H1 (cell line): ENCODE results near the gene ZSCAN1. TPM values are rescaled to one million over a fixed set of nuclear protein-coding genes. Genes with fewer than 3 reads are reported as not detected.

ENCODE experiments used
- CTCF ChIA-PET: fragments of 300-600 bp; sonication (Branson Sonifier 250); formaldehyde crosslinking; loops from one replicate; lab custom pipeline; 2021; ENCODE audit not compliant: partially characterized antibody; lab: Charles Lee
- POLR2A ChIA-PET: fragments of 300-600 bp; sonication (Branson Sonifier 250); formaldehyde crosslinking; loops from one replicate; lab custom pipeline; 2021; ENCODE audit warnings: inconsistent platforms; ENCODE audit not compliant: partially characterized antibody; lab: Charles Lee
- DNase-seq, 2 experiments: peaks; one replicate each; pipeline versions ENCODE4 v3.0.0 to v3.0.0-alpha.2; 2010 to 2022; ENCODE audit warnings: low spot score in 2 of 2, low read depth in 1 of 2, mixed read lengths in 1 of 2
- FAIRE-seq: peaks from 2 replicates; lab custom pipeline; 2011; peaks lifted over from hg19 to GRCh38; lab: Jason Lieb, UNC
- H2AFZ ChIP-seq: 2 replicates; pipeline ENCODE4 v1.8.1; 2012; ENCODE audit warnings: low read length, inconsistent platforms
- H2AK5ac ChIP-seq: 2 replicates; pipeline ENCODE4 v1.6.1; 2013; ENCODE audit warnings: low read depth, low read length
- H2BK120ac ChIP-seq: replicated peaks from 2 replicates; pipeline ENCODE3; 2013; ENCODE audit warnings: low read depth, low read length, inconsistent platforms
- H2BK12ac ChIP-seq: 2 replicates; pipeline ENCODE4 v1.6.1; 2013; ENCODE audit warnings: low read depth, low read length
- H2BK15ac ChIP-seq: 2 replicates; pipeline ENCODE4 v1.6.1; 2013; ENCODE audit warnings: low read length
- H2BK20ac ChIP-seq: 2 replicates; pipeline ENCODE4 v1.6.1; 2013; ENCODE audit warnings: low read length
- H2BK5ac ChIP-seq: 2 replicates; pipeline ENCODE4 v1.6.1; 2013; ENCODE audit warnings: low read depth, low read length
- H3K14ac ChIP-seq: 2 replicates; pipeline ENCODE4 v1.6.1; 2013; ENCODE audit warnings: inconsistent platforms; ENCODE audit not compliant: insufficient read length
- H3K18ac ChIP-seq: 2 replicates; pipeline ENCODE4 v1.6.1; 2013; ENCODE audit warnings: low read length; ENCODE audit errors: extremely low read depth
- H3K23ac ChIP-seq: 2 replicates; pipeline ENCODE4 v1.6.1; 2013; ENCODE audit warnings: inconsistent platforms; ENCODE audit not compliant: insufficient read length
- H3K23me2 ChIP-seq: 2 replicates; pipeline ENCODE4 v1.6.1; 2013; ENCODE audit warnings: low read depth, low read length
- H3K27ac ChIP-seq: 2 replicates; pipeline ENCODE4 v1.6.1; 2011; ENCODE audit warnings: low read depth, low read length, inconsistent platforms
- H3K27me3 ChIP-seq, 4 experiments: replicated peaks in 1 of 4; 1 replicate in 1 of 4; 2 replicates in 3 of 4; pipeline versions ENCODE4 v1.6.1 to v1.8.1; 2011 to 2013; ENCODE audit warnings: low read length in 3 of 4, mild to moderate bottlenecking in 3 of 4, inconsistent platforms in 2 of 4, mixed read lengths in 2 of 4, moderate library complexity in 1 of 4; ENCODE audit not compliant: control insufficient read depth in 3 of 4, insufficient read depth in 3 of 4; ENCODE audit errors: extremely low read depth in 1 of 4
- H3K36me3 ChIP-seq, 4 experiments: 2 replicates each; pipeline versions ENCODE4 v1.6.1 to v1.8.1; 2011 to 2013; ENCODE audit warnings: mild to moderate bottlenecking in 4 of 4, low read length in 3 of 4, moderate library complexity in 2 of 4, control low read depth in 1 of 4, inconsistent platforms in 1 of 4; ENCODE audit not compliant: insufficient read depth in 4 of 4, control insufficient read depth in 2 of 4
- H3K4ac ChIP-seq: replicated peaks from 2 replicates; pipeline ENCODE3; 2013; ENCODE audit warnings: low read length, low read depth, mixed read lengths, inconsistent platforms; ENCODE audit not compliant: insufficient read length
- H3K4me1 ChIP-seq, 4 experiments: replicated peaks in 1 of 4; 1 replicate in 1 of 4; 2 replicates in 3 of 4; pipeline versions ENCODE4 v1.6.1 to v1.8.1; 2011 to 2013; ENCODE audit warnings: low read length in 3 of 4, inconsistent platforms in 2 of 4, mixed read lengths in 1 of 4; ENCODE audit not compliant: insufficient read depth in 4 of 4, control insufficient read depth in 3 of 4
- H3K4me2 ChIP-seq, 2 experiments: 2 replicates each; pipeline versions ENCODE4 v1.6.1 to v1.8.1; 2011 to 2013; ENCODE audit warnings: low read depth in 2 of 2, low read length in 2 of 2, control low read depth in 1 of 2, inconsistent platforms in 1 of 2, mild to moderate bottlenecking in 1 of 2; ENCODE audit not compliant: insufficient read depth in 1 of 2
- H3K4me3 ChIP-seq, 4 experiments: fragments of 200-600, 300-600 bp in 1 of 4; sonication (generic), shearing (Covaris generic), sonication (Bioruptor Twin) in 1 of 4; 2 replicates each; pipeline versions ENCODE4 v1.5.1 to v1.8.1; 2011 to 2016; ENCODE audit warnings: low read length in 4 of 4, low read depth in 3 of 4, control low read depth in 2 of 4, inconsistent platforms in 2 of 4, mild to moderate bottlenecking in 2 of 4, mixed read lengths in 1 of 4, moderate library complexity in 1 of 4; ENCODE audit not compliant: insufficient read depth in 2 of 4; ENCODE audit errors: extremely low read depth in 1 of 4
- H3K56ac ChIP-seq: replicated peaks from 2 replicates; pipeline ENCODE3; 2013; ENCODE audit warnings: low read depth, mild to moderate bottlenecking, mixed read lengths, low read length, inconsistent platforms; ENCODE audit not compliant: insufficient read length
- H3K79me1 ChIP-seq: 2 replicates; pipeline ENCODE4 v1.6.1; 2013; ENCODE audit warnings: low read depth, low read length, control low read depth
- H3K79me2 ChIP-seq, 2 experiments: 2 replicates each; pipeline versions ENCODE4 v1.6.1 to v1.8.1; 2012 to 2013; ENCODE audit warnings: low read length in 2 of 2, mild to moderate bottlenecking in 2 of 2, inconsistent platforms in 1 of 2; ENCODE audit not compliant: insufficient read depth in 2 of 2, control insufficient read depth in 1 of 2
- H3K9ac ChIP-seq, 4 experiments: replicated peaks in 1 of 4; 1 replicate in 1 of 4; 2 replicates in 3 of 4; pipeline versions ENCODE4 v1.6.1 to v1.8.1; 2011 to 2013; ENCODE audit warnings: low read depth in 3 of 4, low read length in 3 of 4, control low read depth in 2 of 4, mild to moderate bottlenecking in 2 of 4, moderate library complexity in 2 of 4, inconsistent platforms in 1 of 4; ENCODE audit errors: extremely low read depth in 1 of 4
- H3K9me3 ChIP-seq, 2 experiments: 2 replicates each; pipeline versions ENCODE4 v1.6.1 to v1.8.1; 2012 to 2013; ENCODE audit warnings: mild to moderate bottlenecking in 2 of 2, moderate library complexity in 2 of 2, control low read depth in 1 of 2, inconsistent platforms in 1 of 2, low read depth in 1 of 2, low read length in 1 of 2, mixed read lengths in 1 of 2; ENCODE audit not compliant: insufficient read depth in 2 of 2
- H4K20me1 ChIP-seq, 2 experiments: replicated peaks in 1 of 2; 2 replicates each; pipeline versions ENCODE3 to v1.8.1; 2011 to 2013; ENCODE audit warnings: inconsistent platforms in 2 of 2, low read length in 2 of 2, mild to moderate bottlenecking in 1 of 2; ENCODE audit not compliant: insufficient read depth in 2 of 2, control insufficient read depth in 1 of 2
- H4K5ac ChIP-seq: 2 replicates; pipeline ENCODE4 v1.6.1; 2013; ENCODE audit warnings: low read length, low read depth, mixed read lengths, inconsistent platforms; ENCODE audit not compliant: insufficient read length
- H4K8ac ChIP-seq: 2 replicates; pipeline ENCODE4 v1.8.0; 2013; ENCODE audit warnings: mild to moderate bottlenecking, moderate library complexity, low read length, inconsistent platforms; ENCODE audit not compliant: insufficient read depth; ENCODE audit errors: extremely low read depth
- H4K91ac ChIP-seq: replicated peaks from 2 replicates; pipeline ENCODE3; 2013; ENCODE audit warnings: low read length, mixed read lengths, inconsistent platforms; ENCODE audit not compliant: insufficient read length
- ATF2 ChIP-seq: IDR thresholded peaks from 2 replicates; pipeline ENCODE4 v1.6.1; 2012; ENCODE audit warnings: low read length, inconsistent platforms
- ATF3 ChIP-seq: IDR thresholded peaks from 2 replicates; pipeline ENCODE4 v1.6.1; 2011; ENCODE audit warnings: low read depth, mild to moderate bottlenecking, low read length; ENCODE audit not compliant: insufficient read depth
- BCL11A ChIP-seq, 2 experiments: IDR thresholded peaks; one replicate each; pipeline ENCODE4 v1.6.1; 2011; ENCODE audit warnings: low read depth in 2 of 2, low read length in 2 of 2, mild to moderate bottlenecking in 2 of 2
- CBX5 ChIP-seq: fragments of 300-800, 300-1000 bp; sonication (generic); IDR thresholded peaks from 2 replicates; pipeline ENCODE4 v1.7.1; 2016; ENCODE audit warnings: antibody characterized with exemption, low read length, low read depth
- EGR1 ChIP-seq: IDR thresholded peaks from 2 replicates; pipeline ENCODE4 v1.6.1; 2011; ENCODE audit warnings: low read depth, low read length, borderline replicate concordance
- JUN ChIP-seq: IDR thresholded peaks from 2 replicates; pipeline ENCODE4 v1.6.1; 2011; ENCODE audit warnings: low read depth, mild to moderate bottlenecking, improper control_type of control experiment, low read length
- RXRA ChIP-seq: IDR thresholded peaks from 2 replicates; pipeline ENCODE4 v1.6.1; 2011; ENCODE audit warnings: low read depth, mild to moderate bottlenecking, low read length, moderate library complexity; ENCODE audit not compliant: insufficient read depth
- SP2 ChIP-seq: IDR thresholded peaks from 2 replicates; pipeline ENCODE4 v1.6.1; 2012; ENCODE audit warnings: mild to moderate bottlenecking, low read length, inconsistent platforms
- SRF ChIP-seq: IDR thresholded peaks from 2 replicates; pipeline ENCODE4 v1.6.1; 2011; ENCODE audit warnings: mild to moderate bottlenecking, low read depth, low read length, moderate library complexity
- TAF1 ChIP-seq: IDR thresholded peaks from 2 replicates; pipeline ENCODE4 v1.6.1; 2011; ENCODE audit warnings: mild to moderate bottlenecking, low read depth, low read length
- TAF7 ChIP-seq: optimal IDR thresholded peaks from 2 replicates; pipeline ENCODE3; 2011; ENCODE audit warnings: low read depth, mild to moderate bottlenecking, inconsistent platforms, low read length, moderate library complexity, borderline replicate concordance
- ZNF274 ChIP-seq: IDR thresholded peaks from 2 replicates; pipeline ENCODE4 v1.7.0; 2012; ENCODE audit warnings: low read length, borderline replicate concordance; ENCODE audit errors: extremely low read depth
- WGBS, 2 experiments: shearing (Covaris generic) in 1 of 2; methylation state at CpG; one replicate each; pipeline versions ENCODE4 v1.1.6 to v1.1.7; 2013 to 2015; ENCODE audit warnings: low lambda C conversion rate in 2 of 2, mixed read lengths in 2 of 2, inconsistent platforms in 1 of 2, low coverage in 1 of 2, missing lambda C conversion rate in 1 of 2; ENCODE audit not compliant: insufficient replicate concordance in 2 of 2, insufficient coverage in 1 of 2, insufficient read length in 1 of 2; ENCODE audit errors: extremely low coverage in 1 of 2, missing lambda C conversion rate in 1 of 2; 5-methylcytosine and 5-hydroxymethylcytosine counted together
- polyA plus RNA-seq, 7 experiments: library from polyadenylated mRNA; depleted of rRNA in 3 of 7; stranded (reverse) in 5 of 7; unstranded in 2 of 7; fragments of >200 nt in 5 of 7; fragments of 200-250 nt in 2 of 7; gene quantifications; 1 replicate in 5 of 7; 2 replicates in 1 of 7; 4 replicates in 1 of 7; pipeline versions ENCODE4 v1.2.1 to v1.2.3, GENCODE V29; 2011 to 2013; ENCODE audit warnings: missing spikeins in 2 of 7, mixed read lengths in 2 of 7
- total RNA-seq: library from RNA; stranded (reverse); fragmentation: NEBNext Ultra II Directional; extraction: Animal tissue kit (Norgen Biotek cat#: 25700); gene quantifications from 2 replicates; pipeline ENCODE4 v1.2.1, GENCODE V29; 2021

The ZSCAN1 gene
- total and polyA plus RNA-seq, 2 of the 8 experiments (the other 6 are each of a cell fraction or from before 2014, with no cell fraction given) = 1.2 to 4.3 TPM

- Histone ChIP-seq H3K9me3 (peaks cover 20 to 41% of the 10 kb centered on the region in 2 experiments), H3K4me3 (no peak overlapping the region), H3K9ac (no peak overlapping the region), H2BK5ac (no peak overlapping the region), H3K4me2 (peak overlapping the region in 1 of 2 experiments; percentile 51; a peak in 1 of 4 replicates), H2BK15ac (no peak overlapping the region), H3K23me2 (peaks cover 3% of the 10 kb centered on the region; the same call in 1 of the 2 replicates), H3K79me2 (no peaks in the 10 kb centered on the region), H3K18ac (no peak overlapping the region), H4K91ac (no peak overlapping the region), H3K14ac (no peak overlapping the region), H3K27me3 (no peaks in the 10 kb centered on the region), H2BK20ac (no peak overlapping the region), H3K56ac (no peak overlapping the region), H4K5ac (no peak overlapping the region), H2AFZ (no peak overlapping the region), H3K79me1 (no peaks in the 10 kb centered on the region), H3K4ac (no peak overlapping the region), H2AK5ac (peak overlapping the region; percentile 5; the same call in 1 of the 2 replicates), H3K36me3 (no peaks in the 10 kb centered on the region), H2BK120ac (no peak overlapping the region), H3K4me1 (peaks cover 5 to 21% (median 14%) of the 10 kb centered on the region in 4 experiments), H4K8ac (no peak overlapping the region), H3K27ac (no peak overlapping the region), H3K23ac (no peak overlapping the region), H4K20me1 (no peaks in the 10 kb centered on the region), H2BK12ac (no peak overlapping the region; the same call in 1 of the 2 replicates)
- DNase-seq = no peak
- no peak for FAIRE-seq
- ChIA-PET POLR2A (interaction anchor here (0.9 to 4.0 kb wide), 9 partner anchors 12 to 141 kb away, joined by 3 to 40 read pairs (median 4); partner anchors contain the start of gene ZSCAN18), CTCF (interaction anchor here (0.9 to 6.8 kb wide), 11 partner anchors 12 to 97 kb away, joined by 3 to 113 read pairs (median 6); no protein-coding TSS in a partner anchor)
- 89% methylated on average over 6 of the region's 8 CpGs; no CpG with 5 or more reads in 1 of the 2 experiments for WGBS, 2 experiments
- TF ChIP-seq SRF (no peak), EGR1 (no peak), JUN (no peak), ZNF274 (no peak), TAF7 (no peak), BCL11A (IDR thresholded peaks at IDR 0.05; ENCODE audit: low read depth in 2 of 2, low read length in 2 of 2) (no peak), ATF2 (no peak), RXRA (no peak), SP2 (no peak), CBX5 (no peak), ATF3 (no peak), TAF1 (no peak)
Measured at GRCh38 chr19:58056261-58056660, 22.4 kb downstream of the ZSCAN1 start.
